Mesendoderm (in vitro differentiated cells): ENCODE measurements around the gene ATP2A3.

Experiments
- DNase-seq: peaks from one replicate; pipeline ENCODE4 v3.0.0; 2013
- H2AK5ac ChIP-seq: 2 replicates; pipeline ENCODE4 v1.6.1; 2013; ENCODE audit warnings: low read length, inconsistent platforms
- H2BK120ac ChIP-seq: 2 replicates; pipeline ENCODE4 v1.6.1; 2013; ENCODE audit warnings: low read depth, mild to moderate bottlenecking, low read length, moderate library complexity, mixed read lengths
- H2BK15ac ChIP-seq: replicated peaks from 2 replicates; pipeline ENCODE4 v1.6.1; 2013; ENCODE audit warnings: low read depth, mild to moderate bottlenecking, moderate library complexity
- H2BK5ac ChIP-seq: 2 replicates; pipeline ENCODE4 v1.6.1; 2013; ENCODE audit warnings: low read length, inconsistent platforms
- H3K18ac ChIP-seq: 2 replicates; pipeline ENCODE4 v1.6.1; 2013; ENCODE audit warnings: mild to moderate bottlenecking, low read length, mixed read lengths
- H3K23ac ChIP-seq: one replicate; pipeline ENCODE4 v1.6.1; 2013; ENCODE audit warnings: low read length
- H3K27ac ChIP-seq: 2 replicates; pipeline ENCODE4 v1.5.1; 2013; ENCODE audit warnings: low read depth, mild to moderate bottlenecking, inconsistent platforms, low read length, moderate library complexity
- H3K27me3 ChIP-seq: 2 replicates; pipeline ENCODE4 v1.6.1; 2013; ENCODE audit warnings: low read length, control low read depth, mild to moderate bottlenecking, inconsistent platforms; ENCODE audit not compliant: insufficient read depth, poor library complexity
- H3K36me3 ChIP-seq: 2 replicates; pipeline ENCODE4 v1.6.1; 2013; ENCODE audit warnings: low read length, inconsistent platforms; ENCODE audit not compliant: control insufficient read depth, insufficient read depth
- H3K4ac ChIP-seq: one replicate; pipeline ENCODE4 v1.6.1; 2013; ENCODE audit warnings: low read depth, mild to moderate bottlenecking, low read length, moderate library complexity
- H3K4me1 ChIP-seq: 2 replicates; pipeline ENCODE4 v1.6.1; 2013; ENCODE audit warnings: low read depth, low read length, inconsistent platforms; ENCODE audit not compliant: control insufficient read depth
- H3K4me2 ChIP-seq: 2 replicates; pipeline ENCODE4 v1.6.1; 2013; ENCODE audit warnings: low read length
- H3K4me3 ChIP-seq: 2 replicates; pipeline ENCODE4 v1.5.1; 2013; ENCODE audit warnings: mild to moderate bottlenecking, low read length
- H3K56ac ChIP-seq: one replicate; pipeline ENCODE4 v1.6.1; 2013; ENCODE audit warnings: low read length
- H3K79me1 ChIP-seq: 2 replicates; pipeline ENCODE4 v1.6.1; 2013; ENCODE audit warnings: low read length, inconsistent platforms
- H3K79me2 ChIP-seq: 2 replicates; pipeline ENCODE4 v1.6.1; 2013; ENCODE audit warnings: mild to moderate bottlenecking, low read length; ENCODE audit not compliant: control insufficient read depth, insufficient read depth
- H3K9ac ChIP-seq: 2 replicates; pipeline ENCODE4 v1.6.1; 2013; ENCODE audit warnings: low read length, inconsistent platforms
- H4K5ac ChIP-seq: one replicate; pipeline ENCODE4 v1.6.1; 2013; ENCODE audit warnings: low read length
- H4K8ac ChIP-seq: one replicate; pipeline ENCODE4 v1.6.1; 2013; ENCODE audit warnings: low read depth, mild to moderate bottlenecking, control low read depth, low read length, moderate library complexity
- WGBS: extraction: QIAGEN DNeasy Blood & Tissue Kit; methylation state at CpG from one replicate; pipeline ENCODE4 v1.1.7; 2013; ENCODE audit warnings: low lambda C conversion rate, missing lambda C conversion rate; ENCODE audit not compliant: insufficient coverage; ENCODE audit errors: extremely low coverage; 5-methylcytosine and 5-hydroxymethylcytosine counted together

The ATP2A3 gene

DNA sequence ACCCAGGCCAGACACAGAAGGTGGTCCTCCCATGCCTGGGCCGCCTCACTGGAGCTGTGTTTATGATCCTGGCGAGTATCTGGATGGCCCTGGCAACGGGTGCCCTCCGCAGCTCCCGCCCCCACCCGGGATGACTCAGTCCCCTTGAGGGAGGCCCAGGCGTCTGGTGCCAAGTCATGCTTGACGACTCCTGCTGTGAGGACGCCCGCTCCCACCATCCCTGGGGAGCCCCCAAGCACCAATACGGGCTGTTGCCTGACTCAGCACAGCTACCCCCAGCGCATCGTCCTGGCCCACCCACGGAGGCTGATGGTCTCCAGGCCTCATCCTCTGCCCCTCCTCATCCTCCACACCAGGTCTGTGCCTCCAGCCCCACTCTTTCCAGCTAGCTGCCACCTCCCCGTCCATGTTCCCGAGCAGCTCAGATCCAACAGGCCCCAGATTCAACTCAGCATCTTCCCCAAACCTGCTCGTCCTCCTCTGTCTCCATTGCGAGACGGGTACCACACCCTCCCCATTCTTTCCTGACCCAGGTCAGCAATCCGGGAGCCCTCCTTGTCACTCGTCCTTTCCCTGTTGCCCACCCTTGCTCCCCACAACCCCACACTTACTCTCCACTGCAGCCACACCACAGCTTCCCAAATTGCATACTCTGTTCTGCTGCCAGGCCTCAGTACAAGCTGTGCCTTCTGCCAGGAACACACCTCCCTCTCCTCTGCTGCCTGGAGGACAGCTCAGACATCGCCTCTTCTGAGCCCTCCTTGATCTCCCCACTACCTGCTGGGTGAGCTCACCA lies 74.0 kb downstream of the ATP2A3 start:
- Histone ChIP-seq H3K36me3 (no peaks in the 10 kb centered on the region), H3K79me2 (no peaks in the 10 kb centered on the region), H3K27ac (no peak overlapping the region), H3K18ac (no peak overlapping the region), H3K4ac (no peak overlapping the region), H3K9ac (no peak overlapping the region), H3K23ac (no peak overlapping the region), H3K56ac (peak overlapping the region; percentile 15), H3K4me2 (no peak overlapping the region), H3K79me1 (no peaks in the 10 kb centered on the region), H3K4me3 (no peak overlapping the region), H4K5ac (no peak overlapping the region), H2BK120ac (no peak overlapping the region), H2BK5ac (no peak overlapping the region), H2BK15ac (no peak overlapping the region), H3K4me1 (peaks cover 8% of the 10 kb centered on the region), H3K27me3 (no peaks in the 10 kb centered on the region), H4K8ac (no peak overlapping the region), H2AK5ac (no peak overlapping the region)
- no peak for DNase-seq
- WGBS: no CpG with 5 or more reads among the region's 22 CpGs

DNA sequence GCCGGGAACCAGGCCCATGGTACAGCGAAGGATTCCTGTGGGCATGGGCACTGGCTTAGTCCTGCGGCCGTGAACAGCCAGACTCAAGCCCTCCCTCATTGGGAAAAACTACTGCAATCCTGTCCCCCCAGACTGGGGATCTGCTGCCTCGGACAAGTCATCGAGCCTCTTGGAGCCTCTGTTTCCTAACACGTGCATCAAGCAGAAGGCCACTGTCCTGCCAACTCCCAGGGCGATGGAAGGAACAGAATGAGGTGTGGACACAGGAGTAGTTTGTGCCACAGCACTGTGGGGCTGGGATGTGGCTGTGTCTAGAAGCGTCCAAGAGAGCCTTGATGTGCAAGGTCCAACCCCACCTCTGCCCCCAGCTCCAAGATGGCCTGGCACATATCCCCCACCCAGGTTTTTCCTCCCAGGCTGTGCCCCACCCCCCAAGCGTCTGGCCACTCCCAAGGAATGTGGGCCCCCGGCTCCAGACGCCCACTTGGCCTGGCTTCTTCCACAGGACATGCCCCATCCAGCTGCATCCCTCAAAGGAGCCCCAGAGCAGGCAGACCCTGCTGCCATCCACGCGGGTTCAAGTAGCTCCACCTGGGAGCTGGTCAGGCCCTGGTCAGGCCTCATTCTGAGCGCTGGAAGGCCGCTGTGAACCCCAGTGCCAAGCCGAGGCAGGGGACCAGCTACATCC lies 74.8 kb downstream of the ATP2A3 start:
- H3K4ac ChIP-seq: no peak overlapping the region
- H2AK5ac ChIP-seq: no peak overlapping the region
- peak overlapping the region; percentile 22 for H3K56ac ChIP-seq
- H2BK120ac ChIP-seq: no peak overlapping the region
- H2BK15ac ChIP-seq: no peak overlapping the region
- no peaks in the 10 kb centered on the region for H3K27me3 ChIP-seq
- H3K4me1 ChIP-seq: peaks cover 8% of the 10 kb centered on the region
- H2BK5ac ChIP-seq: no peak overlapping the region
- H3K4me2 ChIP-seq: no peak overlapping the region
- H3K36me3 ChIP-seq: no peaks in the 10 kb centered on the region
- no peak overlapping the region for H4K5ac ChIP-seq
- H3K23ac ChIP-seq: no peak overlapping the region
- H3K79me2 ChIP-seq: no peaks in the 10 kb centered on the region
- H3K18ac ChIP-seq: no peak overlapping the region
- DNase-seq: no peak
- H3K79me1 ChIP-seq: no peaks in the 10 kb centered on the region
- H3K4me3 ChIP-seq: no peak overlapping the region
- H3K9ac ChIP-seq: no peak overlapping the region
- no peak overlapping the region for H4K8ac ChIP-seq
- no CpG with 5 or more reads among the region's 17 CpGs for WGBS
- no peak overlapping the region for H3K27ac ChIP-seq

DNA sequence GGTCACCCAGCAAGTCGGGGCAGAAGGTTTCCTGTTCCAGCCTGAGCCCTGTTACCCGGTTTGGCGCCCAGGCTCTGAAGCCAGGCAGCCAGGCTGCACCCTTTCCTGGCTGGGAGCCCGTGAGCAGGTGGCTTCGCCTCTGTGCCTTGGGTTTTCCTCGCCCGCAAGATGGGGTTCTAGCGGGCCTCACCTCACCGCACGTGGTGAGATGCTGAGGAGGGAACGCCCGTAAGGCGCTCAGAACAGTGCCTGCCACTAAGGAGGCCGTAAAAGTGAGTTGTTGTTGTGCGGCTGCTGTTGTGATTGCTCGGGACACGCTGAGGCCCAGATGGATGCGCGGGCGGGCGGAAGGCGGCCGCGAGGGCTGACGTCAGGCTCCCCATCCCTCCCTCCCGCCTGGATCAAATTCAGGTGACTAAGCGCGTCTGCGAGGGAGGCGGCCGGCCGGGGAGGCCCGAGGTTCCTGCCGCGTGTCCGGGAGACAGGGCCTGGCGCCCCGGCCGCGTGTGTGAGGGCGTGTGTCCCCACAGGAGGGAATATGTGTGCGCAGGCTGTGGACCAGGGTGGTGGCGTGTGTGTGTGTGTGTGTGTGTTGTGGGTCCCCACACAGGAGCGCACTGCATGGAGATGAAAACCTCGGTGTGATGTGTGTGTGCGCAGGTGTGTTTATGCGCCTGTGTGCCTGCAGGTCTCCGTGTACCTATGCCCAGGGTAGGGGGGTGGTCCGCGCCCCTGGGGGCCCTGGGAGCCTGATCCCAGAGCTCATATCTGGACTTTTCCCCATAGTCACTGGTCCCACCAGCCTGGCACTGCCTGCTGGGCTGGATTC lies 75.7 kb downstream of the ATP2A3 start:
- H3K27me3 ChIP-seq: no peaks in the 10 kb centered on the region
- H3K9ac ChIP-seq: no peak overlapping the region
- no peak overlapping the region for H4K5ac ChIP-seq
- no peaks in the 10 kb centered on the region for H3K36me3 ChIP-seq
- no peak overlapping the region for H3K18ac ChIP-seq
- H3K4me2 ChIP-seq: no peak overlapping the region
- peak overlapping the region; percentile 67 for H3K56ac ChIP-seq
- H3K23ac ChIP-seq: no peak overlapping the region
- no peak overlapping the region for H2BK120ac ChIP-seq
- no peaks in the 10 kb centered on the region for H3K79me1 ChIP-seq
- H3K4me1 ChIP-seq: peaks cover 4% of the 10 kb centered on the region
- no peak overlapping the region for H2AK5ac ChIP-seq
- no peak overlapping the region for H4K8ac ChIP-seq
- H2BK5ac ChIP-seq: no peak overlapping the region
- H3K27ac ChIP-seq: no peak overlapping the region
- H3K79me2 ChIP-seq: no peaks in the 10 kb centered on the region
- no CpG with 5 or more reads among the region's 50 CpGs for WGBS
- peak; percentile 81 for DNase-seq
- H3K4me3 ChIP-seq: no peak overlapping the region
- H2BK15ac ChIP-seq: no peak overlapping the region
- no peak overlapping the region for H3K4ac ChIP-seq

DNA sequence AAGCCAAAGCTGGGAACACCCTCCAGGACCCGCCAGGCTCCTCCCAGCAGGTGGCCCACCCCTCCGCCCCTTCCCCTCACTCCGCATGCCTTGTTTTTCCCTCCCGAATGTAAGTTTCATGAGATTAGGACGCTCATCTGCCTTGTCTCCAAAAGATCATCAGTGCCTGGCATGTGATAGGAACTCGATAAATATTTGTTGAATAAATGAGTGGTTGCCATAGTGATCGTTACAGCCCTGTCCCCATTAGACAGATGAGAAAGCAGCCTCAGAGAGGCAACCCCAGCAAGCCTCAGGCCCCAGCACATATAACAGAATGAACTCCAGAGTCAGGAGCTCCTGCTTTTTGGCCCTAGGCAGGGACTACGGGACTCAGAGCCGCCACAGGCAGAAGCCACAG lies 76.4 kb downstream of the ATP2A3 start:
- no peaks in the 10 kb centered on the region for H3K79me1 ChIP-seq
- no peak overlapping the region for H2BK15ac ChIP-seq
- DNase-seq: peak; percentile 28
- H3K27ac ChIP-seq: no peak overlapping the region
- no peak overlapping the region for H3K56ac ChIP-seq
- no CpG with 5 or more reads among the region's 9 CpGs for WGBS
- no peak overlapping the region for H3K18ac ChIP-seq
- H4K5ac ChIP-seq: no peak overlapping the region
- no peaks in the 10 kb centered on the region for H3K79me2 ChIP-seq
- no peak overlapping the region for H3K4me2 ChIP-seq
- H2BK5ac ChIP-seq: no peak overlapping the region
- peaks cover 2% of the 10 kb centered on the region for H3K4me1 ChIP-seq
- H4K8ac ChIP-seq: no peak overlapping the region
- H3K4me3 ChIP-seq: no peak overlapping the region
- no peak overlapping the region for H3K4ac ChIP-seq
- no peak overlapping the region for H3K23ac ChIP-seq
- no peaks in the 10 kb centered on the region for H3K27me3 ChIP-seq
- H2BK120ac ChIP-seq: no peak overlapping the region
- H3K36me3 ChIP-seq: no peaks in the 10 kb centered on the region
- H2AK5ac ChIP-seq: no peak overlapping the region
- H3K9ac ChIP-seq: no peak overlapping the region

DNA sequence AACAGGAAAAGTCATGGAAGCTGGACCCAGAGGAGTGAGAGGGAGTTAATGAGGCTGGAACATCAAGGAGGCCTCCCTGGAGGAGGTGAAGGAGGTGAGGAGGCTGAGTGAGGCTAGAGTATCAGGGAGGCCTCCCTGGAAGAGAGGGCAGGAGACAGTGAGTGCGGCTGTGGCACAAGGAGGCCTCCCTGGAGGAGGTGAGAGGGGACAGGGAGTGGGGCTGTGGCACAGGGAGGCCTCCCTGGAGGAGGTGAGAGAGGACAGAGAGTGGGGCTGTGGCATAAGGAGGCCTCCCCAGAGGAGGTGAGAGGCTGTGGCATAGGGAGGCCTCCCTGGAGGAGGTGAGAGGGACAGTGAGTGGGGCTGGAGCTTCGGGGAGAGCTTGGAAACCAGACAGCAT lies 76.8 kb downstream of the ATP2A3 start:
- Histone ChIP-seq H3K79me2 (no peaks in the 10 kb centered on the region), H3K27me3 (no peaks in the 10 kb centered on the region), H3K4ac (no peak overlapping the region), H2BK5ac (no peak overlapping the region), H3K23ac (no peak overlapping the region), H2BK120ac (no peak overlapping the region), H3K27ac (no peak overlapping the region), H3K18ac (no peak overlapping the region), H3K4me2 (no peak overlapping the region), H4K5ac (no peak overlapping the region), H4K8ac (no peak overlapping the region), H2AK5ac (no peak overlapping the region), H3K79me1 (no peaks in the 10 kb centered on the region), H3K4me1 (peaks cover 2% of the 10 kb centered on the region), H3K36me3 (no peaks in the 10 kb centered on the region), H3K56ac (no peak overlapping the region), H3K4me3 (no peak overlapping the region), H2BK15ac (no peak overlapping the region), H3K9ac (no peak overlapping the region)
- no peak for DNase-seq
- WGBS: no CpG with 5 or more reads among the region's 2 CpGs
